AG09309 (cell line): Measurements from ENCODE around the gene HSD11B1L.

Experiments
- DNase-seq: peaks from one replicate; pipeline ENCODE4 v3.0.0-alpha.2; 2010; ENCODE audit warnings: low read depth
- H3K4me3 ChIP-seq: 2 replicates; pipeline ENCODE4 v1.5.1; 2011; ENCODE audit warnings: mild to moderate bottlenecking, low read depth, low read length, moderate library complexity; ENCODE audit not compliant: control insufficient read depth
- CTCF ChIP-seq: IDR thresholded peaks from 2 replicates; pipeline ENCODE4 v1.5.1; 2011; ENCODE audit warnings: mild to moderate bottlenecking, low read depth, low read length, inconsistent platforms; ENCODE audit not compliant: insufficient read depth, control insufficient read depth; ENCODE audit errors: missing control alignments

HSD11B1L gene

GRCh38 chr19:5680437-5681368, at the start of gene HSD11B1L, which contains the start of gene MICOS13:
HSD11B1L (plus strand) TSS chr19:5681027; CDS start chr19:5684833, 3,806 bp downstream.
MICOS13 (minus strand) TSS chr19:5680516; CDS start chr19:5680486, 30 bp downstream.
- DNase-seq = peak; percentile 94
- H3K4me3 ChIP-seq = peak within 1 kb of the TSS; percentile 85
- TF ChIP-seq CTCF = no peak

- DNase-seq = no peak
- no peak for TF ChIP-seq CTCF
- no peak overlapping the region for H3K4me3 ChIP-seq
These were observed 49.1 kb upstream of the HSD11B1L start for GRCh38 chr19:5631567-5632240.

GRCh38 chr19:5632241-5632612, 48.6 kb upstream of the HSD11B1L start:
- no peak overlapping the region for H3K4me3 ChIP-seq
- TF ChIP-seq CTCF = no peak

GRCh38 chr19:5632657-5633056, 48.2 kb upstream of the HSD11B1L start:
- no peak for DNase-seq
- no peak for TF ChIP-seq CTCF
- no peak overlapping the region for H3K4me3 ChIP-seq

More at GRCh38 chr19:5632241-5632612, 48.6 kb upstream of the HSD11B1L start:
- DNase-seq = no peak

GRCh38 chr19:5635427-5635826, 45.4 kb upstream of the HSD11B1L start:
- no peak for DNase-seq
- TF ChIP-seq CTCF = no peak
- H3K4me3 ChIP-seq = no peak overlapping the region

- no peak for TF ChIP-seq CTCF
- H3K4me3 ChIP-seq = no peak overlapping the region
- no peak for DNase-seq
These were observed 42.9 kb upstream of the HSD11B1L start for GRCh38 chr19:5637971-5638370.
